ENCODE results near the gene SCART1.
"Not testable (repeated sequence)": the region's sequence is repeated elsewhere in the genome, so short reads cannot be mapped to it uniquely, and the experiment has no call there.

Gene SCART1

DNA sequence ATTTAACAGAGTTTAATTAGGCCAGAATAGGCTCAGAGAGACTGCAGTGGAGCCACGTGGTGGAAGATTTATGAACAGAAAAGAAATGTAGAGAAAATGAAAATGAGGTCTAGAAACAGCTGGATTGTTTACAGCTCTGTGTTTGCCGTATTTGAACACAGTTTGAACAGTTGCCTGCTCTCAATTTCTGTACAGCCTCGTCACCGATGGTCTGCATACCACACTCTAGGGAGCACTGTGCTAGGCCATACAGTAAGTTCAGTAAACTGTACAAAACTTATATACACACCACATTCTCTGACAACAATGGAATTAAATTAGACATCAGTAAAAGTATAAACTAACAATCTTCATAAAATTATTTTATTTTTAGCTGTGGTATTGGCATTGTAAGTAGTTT is 62.3 kb downstream of the SCART1 start:
- H3K4me1 ChIP-seq: peaks cover 4% of the 10 kb centered on the region; the same call in 1 of the 2 replicates
- in situ Hi-C loops (cut with MboI; ENCODE audit: low sequenced_read_pairs): no loop called here
- H3K9me3 ChIP-seq: no peaks in the 10 kb centered on the region

DNA sequence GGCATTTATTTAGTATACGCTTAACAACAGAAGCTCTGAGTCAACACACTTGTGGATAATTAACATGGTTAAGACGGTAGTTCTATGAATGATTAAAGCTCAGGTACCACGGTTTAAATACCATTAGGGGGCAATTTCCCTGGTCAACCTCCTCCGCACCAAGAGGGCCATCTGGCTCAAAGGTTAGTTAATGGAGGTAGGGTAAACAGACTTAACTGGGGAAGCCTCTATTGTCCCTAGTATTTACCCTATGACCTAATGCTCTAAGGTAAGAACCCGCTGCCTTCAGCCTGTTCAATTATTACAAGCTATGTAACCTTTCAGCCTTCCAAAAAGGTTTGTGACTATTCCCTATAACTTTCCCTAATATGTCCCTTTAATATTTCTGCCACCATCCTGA is 64.8 kb downstream of the SCART1 start:
- H3K27me3 ChIP-seq (ENCODE audit: low read depth); H3K36me3 ChIP-seq (replicated peaks); H3K4me3 ChIP-seq; H3K9me3 ChIP-seq; in situ Hi-C loops (cut with MboI; ENCODE audit: low sequenced_read_pairs); DNase-seq (ENCODE audit: low spot score in 2 of 2); H3K4me1 ChIP-seq: not testable (repeated sequence)

More for the DNA sequence above, 62.3 kb downstream of the SCART1 start:
- peaks cover 14% of the 10 kb centered on the region for H3K27me3 ChIP-seq (ENCODE audit: low read depth)
- DNase-seq (ENCODE audit: low spot score in 2 of 2): no peak
- no peaks in the 10 kb centered on the region for H3K36me3 ChIP-seq (replicated peaks)
- no peak overlapping the region for H3K4me3 ChIP-seq
